ENCODE measurements around the gene OLA1.
"Not testable (repeated sequence)": the region's sequence is repeated elsewhere in the genome, so short reads cannot be mapped to it uniquely, and the experiment has no call there.

The OLA1 gene
- 36.2 to 74.7 (median 45.6) reads per million in 4 experiments for total RNA-seq

DNA sequence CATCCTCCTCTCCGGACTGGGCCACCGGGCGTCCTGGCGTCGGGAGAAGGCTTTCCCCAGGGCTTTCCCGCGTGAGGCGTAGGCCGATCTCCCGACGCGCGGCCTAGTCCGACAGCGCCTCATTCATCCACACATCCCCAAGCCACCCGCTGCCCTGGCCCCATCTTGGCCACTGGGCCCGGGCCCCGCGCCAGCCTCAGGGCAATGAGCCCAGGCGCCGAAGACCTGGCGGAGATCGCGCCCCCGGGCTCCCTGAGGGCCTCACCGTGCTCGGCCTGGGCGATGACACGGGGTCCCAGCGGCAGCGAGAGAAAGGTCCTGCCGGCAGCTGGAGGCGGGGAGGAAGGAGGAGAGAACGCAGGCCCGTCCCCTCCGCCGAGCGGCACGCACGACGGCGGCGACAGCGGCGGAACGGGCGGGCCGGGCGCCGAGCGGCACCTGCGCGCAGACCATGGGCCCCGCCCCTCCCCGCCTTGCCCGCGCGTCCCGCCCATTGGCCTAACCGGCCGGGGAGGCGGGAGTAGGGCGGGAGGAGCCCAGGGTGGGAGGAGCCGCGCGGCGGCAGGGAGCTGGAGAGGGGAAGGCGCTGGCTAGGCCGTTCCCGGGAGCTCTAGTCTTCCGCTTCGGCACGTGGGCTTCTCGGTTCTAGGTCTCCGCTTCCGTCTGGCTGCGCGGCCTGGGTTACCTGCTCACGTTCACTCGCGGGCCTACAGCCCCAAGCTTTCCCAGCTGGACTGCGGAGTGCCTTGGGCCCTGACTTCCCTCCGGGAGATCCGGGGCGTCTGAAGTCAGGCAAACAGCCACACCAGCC is at the start of gene OLA1:
Gene OLA1 (minus strand): TSS at position 346 of the 811 bp plus-strand sequence. CDS start 1,717 bp downstream, outside the sequence.
- peak; percentile 93 for DNase-seq

GRCh38 chr2:174292908-174293307 is 44.6 kb upstream of the OLA1 start:
- DNase-seq: no peak

DNA sequence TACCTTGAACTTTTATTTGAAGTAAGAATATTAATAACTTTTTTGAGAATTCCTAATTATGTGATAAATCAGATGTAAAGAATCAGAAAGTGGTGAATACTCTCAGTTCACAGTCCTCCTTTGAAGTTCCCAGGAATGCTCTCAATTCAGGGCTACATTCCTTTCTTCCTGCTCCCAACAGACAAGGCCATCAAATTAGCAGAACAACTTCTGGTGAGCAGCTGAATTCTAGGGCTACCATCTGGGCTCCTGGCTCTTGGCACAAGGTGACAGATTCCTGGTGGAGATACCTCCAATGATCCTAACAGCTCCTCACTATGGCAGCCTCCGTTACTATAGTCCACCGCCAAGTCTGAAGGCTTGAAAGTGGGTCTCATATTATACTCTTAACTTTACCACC is 37.8 kb upstream of the OLA1 start:
- no peak for DNase-seq

GRCh38 chr2:174282441-174282840 is 34.1 kb upstream of the OLA1 start:
- DNase-seq: no peak

- no peak for DNase-seq
These were observed 33.4 kb upstream of the OLA1 start for GRCh38 chr2:174281736-174282135.

GRCh38 chr2:174280596-174280995 is 32.3 kb upstream of the OLA1 start:
- DNase-seq: no peak

DNA sequence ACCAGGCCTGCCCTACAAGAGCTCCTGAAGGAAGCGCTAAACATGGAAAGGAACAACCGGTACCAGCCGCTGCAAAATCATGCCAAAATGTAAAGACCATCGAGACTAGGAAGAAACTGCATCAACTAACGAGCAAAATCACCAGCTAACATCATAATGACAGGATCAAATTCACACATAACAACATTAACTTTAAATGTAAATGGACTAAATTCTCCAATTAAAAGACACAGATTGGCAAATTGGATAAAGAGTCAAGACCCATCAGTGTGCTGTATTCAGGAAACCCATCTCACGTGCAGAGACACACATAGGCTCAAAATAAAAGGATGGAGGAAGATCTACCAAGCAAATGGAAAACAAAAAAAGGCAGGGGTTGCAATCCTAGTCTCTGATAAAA is 21.9 kb upstream of the OLA1 start:
- not testable (repeated sequence) for DNase-seq

GRCh38 chr2:174266288-174266687 is 18.0 kb upstream of the OLA1 start:
- no peak for DNase-seq

- DNase-seq: no peak
These were observed 15.7 kb upstream of the OLA1 start for GRCh38 chr2:174263997-174264396.

DNA sequence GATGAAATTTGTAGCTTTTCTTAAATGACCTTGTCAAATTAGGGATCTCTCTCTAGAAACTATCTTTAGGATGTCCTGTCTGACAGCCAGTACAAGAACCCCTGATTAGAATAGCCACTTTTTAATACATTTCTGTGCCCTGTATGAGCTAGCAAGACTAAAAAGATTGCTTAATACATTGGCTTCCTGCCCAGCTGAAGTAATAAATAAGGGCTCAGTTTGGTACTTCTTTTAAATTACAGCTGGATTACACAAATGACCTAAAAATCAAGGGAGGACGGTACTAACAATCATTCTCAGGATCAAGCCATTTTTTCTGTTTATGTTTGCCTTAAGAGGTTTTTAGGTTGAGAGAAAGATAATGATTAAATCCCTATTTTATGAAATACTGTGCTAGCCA is 11.6 kb upstream of the OLA1 start:
- DNase-seq: no peak

GRCh38 chr2:174254267-174254666 is 5.9 kb upstream of the OLA1 start:
- no peak for DNase-seq

DNA sequence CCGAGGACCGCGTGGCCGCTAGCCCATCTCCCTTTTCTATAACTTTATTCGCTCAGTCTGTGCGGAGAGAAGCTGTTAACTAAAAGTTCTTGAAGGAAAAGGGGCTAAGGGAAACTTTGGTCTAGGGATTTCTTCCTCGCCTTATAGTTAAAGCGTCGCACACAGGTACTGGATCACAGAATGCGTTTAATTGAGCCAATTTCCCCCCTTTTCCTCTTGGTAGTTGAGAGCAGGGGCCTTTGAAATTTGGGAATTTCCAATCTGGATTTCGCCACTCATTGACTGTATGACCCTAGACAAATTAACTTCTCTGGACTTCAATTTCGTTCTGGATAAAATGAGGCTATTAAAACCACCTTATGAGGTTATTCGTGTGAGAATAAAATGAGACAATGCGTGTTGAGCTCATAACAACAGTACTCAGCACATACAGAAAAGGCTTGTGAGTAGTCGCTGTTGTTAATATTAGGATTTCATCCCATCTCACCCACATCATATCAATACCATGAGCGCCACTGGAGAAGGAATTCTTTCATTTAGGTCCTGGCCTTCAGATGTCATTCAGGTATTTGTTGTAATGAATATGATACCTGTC is 763 bp upstream of the OLA1 start:
- no peak for DNase-seq

GRCh38 chr2:174247474-174248186 is 702 bp downstream of the OLA1 start:
- DNase-seq: no peak

DNA sequence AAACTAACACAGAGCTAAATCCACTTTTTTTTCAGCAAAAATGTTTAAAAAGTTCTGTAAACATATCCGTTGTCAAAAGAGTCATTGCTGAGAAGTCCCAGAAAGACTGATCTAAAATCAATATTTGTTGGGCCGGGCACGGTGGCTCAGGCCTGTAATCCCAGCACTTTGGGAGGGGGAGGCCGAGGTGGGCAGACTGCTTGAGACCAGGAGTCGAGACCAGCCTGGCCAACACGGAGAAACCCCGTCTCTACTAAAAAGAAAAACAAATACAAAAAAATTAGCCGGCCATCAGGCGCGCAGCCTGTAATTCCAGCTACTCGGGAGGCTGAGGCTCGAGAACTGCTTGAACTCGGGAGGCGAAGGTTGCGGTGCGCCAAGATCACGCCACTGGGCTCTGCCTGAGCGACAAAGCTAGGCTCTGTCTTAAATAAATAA is 1.4 kb downstream of the OLA1 start:
- DNase-seq: no peak

GRCh38 chr2:174245628-174246027 is 2.7 kb downstream of the OLA1 start:
- not testable (repeated sequence) for DNase-seq

DNA sequence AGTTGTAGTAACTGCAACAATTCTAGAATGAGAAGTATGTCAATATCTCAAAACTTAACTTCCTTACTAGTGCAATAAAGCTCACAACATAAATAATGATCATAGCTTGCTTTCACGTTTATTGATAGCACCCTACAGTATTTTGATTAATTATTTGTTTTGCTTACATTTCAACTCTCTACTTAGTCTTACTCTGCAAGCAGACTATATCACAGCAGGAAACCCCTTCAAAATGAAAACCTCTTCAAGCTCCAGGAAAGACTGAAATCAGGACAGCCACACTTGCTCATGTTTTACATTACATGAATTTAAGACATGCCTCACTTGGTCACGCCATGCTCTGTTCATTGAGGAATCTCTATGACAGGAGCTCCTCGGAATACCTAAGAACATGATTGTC is 3.3 kb downstream of the OLA1 start:
- DNase-seq: no peak

GRCh38 chr2:174243812-174244211 is 4.5 kb downstream of the OLA1 start:
- no peak for DNase-seq

GRCh38 chr2:174240097-174240496 is 8.2 kb downstream of the OLA1 start:
- DNase-seq: no peak

DNA sequence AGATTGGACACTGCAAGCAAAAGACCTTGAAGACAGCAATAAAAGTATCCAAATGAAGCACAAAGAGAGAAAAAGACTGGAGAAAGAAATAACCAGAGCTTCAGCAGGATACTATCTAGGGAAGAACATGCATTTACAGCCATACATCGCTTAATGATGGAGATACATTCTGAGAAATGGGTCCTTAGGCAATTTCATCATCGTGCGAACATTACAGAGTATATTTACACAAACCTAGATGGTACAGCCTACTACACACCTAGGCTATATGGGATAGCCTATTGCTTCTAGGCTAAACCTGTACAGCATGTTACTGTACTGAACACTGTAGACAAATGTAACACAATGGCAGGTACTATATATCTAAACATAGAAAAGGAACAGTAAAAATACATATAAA is 11.9 kb downstream of the OLA1 start:
- no peak for DNase-seq

DNA sequence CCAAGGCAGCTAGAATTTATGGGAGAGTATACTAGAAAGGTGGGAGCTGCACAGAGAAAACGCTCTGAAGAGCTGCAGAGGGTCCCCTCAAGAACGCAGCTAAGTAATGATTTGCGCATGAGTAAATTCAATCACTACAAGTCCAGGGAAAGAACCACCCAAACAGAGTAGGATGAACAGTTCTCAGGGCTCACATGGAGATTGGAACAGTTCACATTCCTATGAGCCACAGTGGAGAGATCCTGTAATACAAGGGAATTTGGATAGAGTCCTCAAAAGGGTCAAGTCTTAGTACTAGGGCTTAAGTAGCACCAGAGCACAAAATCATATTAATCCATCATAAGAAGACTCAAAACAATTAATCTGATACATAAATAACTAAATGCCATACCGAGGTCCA is 12.7 kb downstream of the OLA1 start:
- no peak for DNase-seq

- no peak for DNase-seq
These were observed 14.5 kb downstream of the OLA1 start for GRCh38 chr2:174233771-174234275.

DNA sequence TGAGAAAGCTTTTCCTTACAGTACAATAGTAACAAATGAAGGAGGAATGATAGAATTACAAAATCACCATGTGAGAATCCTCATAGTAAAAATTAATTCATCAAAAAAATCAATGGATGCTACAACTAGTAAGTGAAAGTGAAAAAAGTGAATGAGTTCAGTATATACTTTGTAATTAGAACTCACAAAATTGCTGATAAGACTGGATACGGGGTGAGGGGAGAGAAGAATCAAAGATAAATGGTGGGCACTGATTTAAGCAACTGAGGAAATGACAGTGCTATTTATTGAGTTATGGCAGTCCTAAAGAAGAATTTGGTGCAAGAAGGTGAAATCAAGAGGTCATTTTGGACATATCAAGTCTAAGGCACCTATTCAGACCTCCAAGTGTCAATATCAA is 20.6 kb downstream of the OLA1 start:
- DNase-seq: no peak

GRCh38 chr2:174224665-174225288 is 23.6 kb downstream of the OLA1 start:
- DNase-seq: no peak

Data from effector CD8-positive, alpha-beta T cell (primary cell).